B cell (primary cell): Measurements from ENCODE around the gene PPP2R2D. TPM values are rescaled to one million over a fixed set of nuclear protein-coding genes. Genes with fewer than 3 reads are reported as not detected.

Experiments used
- ATAC-seq: fragments of 200-7000 bp; cut with Tn5 transposase; one replicate; pipeline ENCODE4 v1.10.0; 2021; ENCODE audit warnings: low read depth, mild to moderate bottlenecking, moderate number of reproducible peaks, moderate library complexity
- CTCF ChIA-PET: fragments of 350-600 bp; sonication (Branson Sonifier 250); formaldehyde crosslinking; loops from one replicate; lab custom pipeline; 2021; ENCODE audit warnings: antibody characterized with exemption, inconsistent platforms; lab: Charles Lee
- POLR2A ChIA-PET: fragments of 350-600 bp; sonication (Branson Sonifier 250); formaldehyde crosslinking; loops from one replicate; lab custom pipeline; 2021; ENCODE audit warnings: antibody characterized with exemption; lab: Charles Lee
- DNase-seq: peaks from one replicate; pipeline ENCODE4 v3.0.0; 2013
- H2AFZ ChIP-seq: 2 replicates; pipeline ENCODE4 v1.6.1; 2012; ENCODE audit warnings: mild to moderate bottlenecking, low read depth, low read length; ENCODE audit not compliant: insufficient read depth, poor library complexity, severe bottlenecking
- H3K27ac ChIP-seq, 2 donors: 1 replicate in 1 of 2; 2 replicates in 1 of 2; pipeline ENCODE4 v1.5.1; 2012 to 2013; ENCODE audit warnings: low read length in 2 of 2, mild to moderate bottlenecking in 2 of 2, moderate library complexity in 1 of 2
- H3K27me3 ChIP-seq, 4 experiments: fragments of 200-600 bp in 1 of 4; sonication (generic) in 1 of 4; replicated peaks in 1 of 4; 1 replicate in 2 of 4; 2 replicates in 2 of 4; pipeline versions ENCODE4 v1.6.1 to v1.7.0; 2013 to 2016; ENCODE audit warnings: low read length in 3 of 4, mild to moderate bottlenecking in 2 of 4, mixed read lengths in 1 of 4, moderate library complexity in 1 of 4; ENCODE audit not compliant: insufficient read depth in 4 of 4, control insufficient read depth in 3 of 4; ENCODE audit errors: control extremely low read depth in 1 of 4
- H3K36me3 ChIP-seq, 2 experiments: replicated peaks in 1 of 2; 1 replicate in 1 of 2; 2 replicates in 1 of 2; pipeline versions ENCODE4 v1.6.1 to v1.7.1; 2013; ENCODE audit warnings: low read length in 1 of 2; ENCODE audit not compliant: insufficient read depth in 2 of 2, control insufficient read depth in 1 of 2; ENCODE audit errors: control extremely low read depth in 1 of 2, extremely low read depth in 1 of 2
- H3K4me1 ChIP-seq, 2 donors: fragments of 200-600 bp in 1 of 2; sonication (generic) in 1 of 2; 1 replicate in 1 of 2; 2 replicates in 1 of 2; pipeline versions ENCODE4 v1.5.1 to v1.6.1; 2013 to 2017; ENCODE audit warnings: low read length in 2 of 2; ENCODE audit not compliant: control insufficient read depth in 2 of 2, insufficient read depth in 2 of 2
- H3K4me2 ChIP-seq: replicated peaks from 2 replicates; pipeline ENCODE3; 2012; ENCODE audit warnings: mild to moderate bottlenecking, low read depth, low read length; ENCODE audit not compliant: poor library complexity, severe bottlenecking
- H3K4me3 ChIP-seq, 5 experiments: fragments of 200-600 bp in 1 of 5; sonication (generic) in 1 of 5; 1 replicate in 3 of 5; 2 replicates in 2 of 5; pipeline versions ENCODE4 v1.5.1 to v1.7.0; 2011 to 2016; ENCODE audit warnings: low read length in 4 of 5, mild to moderate bottlenecking in 4 of 5, low read depth in 2 of 5, control low read depth in 1 of 5, moderate library complexity in 1 of 5; ENCODE audit not compliant: insufficient read depth in 1 of 5; ENCODE audit errors: control extremely low read depth in 1 of 5, extremely low read depth in 1 of 5
- H3K79me2 ChIP-seq: fragments of 200-600 bp; sonication (generic); one replicate; pipeline ENCODE4 v1.6.0; 2016; ENCODE audit warnings: low read length; ENCODE audit not compliant: control insufficient read depth, insufficient read depth
- H3K9ac ChIP-seq: fragments of 200-600 bp; sonication (generic); 2 replicates; pipeline ENCODE4 v1.6.1; 2017; ENCODE audit warnings: mild to moderate bottlenecking, low read length, moderate library complexity
- H3K9me3 ChIP-seq, 3 donors: one replicate each; pipeline versions ENCODE4 v1.6.1 to v1.7.1; 2013; ENCODE audit warnings: low read length in 2 of 3; ENCODE audit not compliant: control insufficient read depth in 2 of 3, insufficient read depth in 1 of 3; ENCODE audit errors: control extremely low read depth in 1 of 3
- H4K20me1 ChIP-seq: 2 replicates; pipeline ENCODE4 v1.6.0; 2012; ENCODE audit warnings: mild to moderate bottlenecking, low read length; ENCODE audit not compliant: insufficient read depth, control insufficient read depth, poor library complexity, severe bottlenecking
- H3K27ac Mint-ChIP-seq: one replicate; pipeline ENCODE4 v1.8.0; 2021; ENCODE audit warnings: mixed read lengths
- H3K27me3 Mint-ChIP-seq: one replicate; pipeline ENCODE4 v1.8.0; 2021; ENCODE audit warnings: mixed read lengths
- H3K4me1 Mint-ChIP-seq: one replicate; pipeline ENCODE4 v1.8.0; 2021; ENCODE audit warnings: mixed read lengths
- H3K4me3 Mint-ChIP-seq: one replicate; pipeline ENCODE4 v1.8.0; 2021; ENCODE audit warnings: mixed read lengths
- H3K9me3 Mint-ChIP-seq: one replicate; pipeline ENCODE4 v1.8.0; 2022; ENCODE audit warnings: mixed read lengths; ENCODE audit not compliant: insufficient read depth
- CTCF ChIP-seq: fragments of 200-600 bp; IDR thresholded peaks from one replicate; pipeline ENCODE4 v1.8.0; 2022; ENCODE audit warnings: antibody characterized with exemption, mild to moderate bottlenecking
- EZH2 ChIP-seq: IDR thresholded peaks from 2 replicates; pipeline ENCODE4 v1.6.1; 2012; ENCODE audit warnings: borderline replicate concordance, low read depth, mild to moderate bottlenecking, moderate library complexity, low read length; ENCODE audit not compliant: insufficient read depth, poor library complexity, severe bottlenecking
- WGBS: methylation state at CpG from one replicate; pipeline ENCODE4 v1.1.5; 2013; ENCODE audit warnings: missing lambda C conversion rate; ENCODE audit not compliant: insufficient coverage; 5-methylcytosine and 5-hydroxymethylcytosine counted together
- intact Hi-C: fragments of 100-400 bp; cut with micrococcal nuclease; formaldehyde crosslinking; loops from one replicate; pipeline ENCODE4 v1.10.0; 2022
- polyA plus RNA-seq: library from polyadenylated mRNA; depleted of rRNA; stranded (reverse); fragments of >200 nt; gene quantifications from 2 replicates; pipeline ENCODE4 v1.2.3, GENCODE V29; 2012
- total RNA-seq, 2 donors: library from RNA; stranded (reverse); fragments of 120-200 nt in 1 of 2; gene quantifications; 1 replicate in 1 of 2; 2 replicates in 1 of 2; pipeline versions ENCODE4 v1.2.3 to v1.2.4, GENCODE V29; 2013 to 2022

PPP2R2D gene
- total and polyA plus RNA-seq, 2 donors (not counting 1 experiment from before 2014, with no cell fraction given) = 25.8 to 45.6 TPM

DNA sequence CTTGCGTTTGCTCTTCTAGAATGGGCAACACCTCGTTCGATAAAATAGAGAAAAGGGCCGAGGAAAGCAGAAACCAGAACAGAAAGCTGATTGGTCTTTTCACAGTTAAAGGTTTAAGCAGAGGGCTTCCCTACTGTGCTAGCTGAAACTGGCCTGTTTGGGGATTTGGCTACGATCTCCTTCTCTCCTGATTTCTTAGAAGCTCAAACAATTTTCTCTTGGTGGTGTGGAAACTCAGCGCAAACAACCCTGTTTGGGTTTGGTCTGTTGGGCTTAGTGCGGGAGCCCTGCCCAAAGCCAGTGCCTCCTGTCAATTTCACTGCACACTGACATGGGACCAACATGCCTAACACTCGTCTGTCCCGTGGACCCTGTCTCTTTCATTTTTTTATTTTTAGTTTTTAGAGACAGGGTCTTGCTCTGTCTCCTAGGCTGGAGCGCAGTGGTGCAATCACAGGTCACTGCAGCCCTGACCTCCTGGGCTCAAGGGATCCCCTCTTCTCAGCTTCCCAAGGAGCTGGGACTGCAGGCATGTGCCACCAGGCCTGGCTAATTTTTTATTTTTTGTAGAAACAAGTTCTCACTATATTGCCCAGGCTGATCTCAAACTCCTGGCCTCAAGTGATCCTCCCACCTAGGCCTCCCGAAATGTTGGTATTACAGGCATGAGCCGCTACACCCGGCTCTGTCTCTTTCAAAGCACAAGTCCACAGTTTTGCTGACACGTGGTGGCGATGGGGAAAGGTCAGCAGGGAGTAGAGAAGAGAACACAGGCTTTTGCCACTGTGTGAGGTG lies 97.4 kb downstream of the PPP2R2D start:
- Mint-ChIP-seq H3K27me3 (peaks cover 9% of the 10 kb centered on the region), H3K4me1 (no peaks in the 10 kb centered on the region), H3K9me3 (no peaks in the 10 kb centered on the region), H3K27ac (no peak overlapping the region), H3K4me3 (no peak overlapping the region)
- ChIA-PET CTCF (no interaction called here), POLR2A (no interaction called here)
- Histone ChIP-seq H4K20me1 (no peaks in the 10 kb centered on the region), H3K9ac (no peak overlapping the region), H3K36me3 (no peaks in the 10 kb centered on the region), H3K4me2 (no peak overlapping the region), H3K4me1 (peaks cover 0 to 2% of the 10 kb centered on the region in 2 donors), H3K9me3 (no peaks in the 10 kb centered on the region), H2AFZ (no peak overlapping the region), H3K27ac (no peak overlapping the region), H3K4me3 (no peak overlapping the region), H3K79me2 (no peaks in the 10 kb centered on the region), H3K27me3 (no peaks in the 10 kb centered on the region)
- intact Hi-C loops = no loop called here
- ATAC-seq (no peak), DNase-seq (no peak)
- WGBS = 89% methylated on average over 13 of the region's 15 CpGs
- no peak for TF ChIP-seq EZH2
- TF ChIP-seq CTCF = no peak

- no peaks in the 10 kb centered on the region for H3K4me1 Mint-ChIP-seq
- Histone ChIP-seq H2AFZ (no peak overlapping the region), H3K9ac (no peak overlapping the region), H3K4me3 (no peak overlapping the region), H3K36me3 (no peaks in the 10 kb centered on the region), H3K9me3 (no peaks in the 10 kb centered on the region), H3K4me2 (no peak overlapping the region), H4K20me1 (no peaks in the 10 kb centered on the region), H3K27ac (no peak overlapping the region), H3K79me2 (no peaks in the 10 kb centered on the region), H3K4me1 (no peaks in the 10 kb centered on the region), H3K27me3 (no peaks in the 10 kb centered on the region)
- no peak for TF ChIP-seq EZH2
- no peak for TF ChIP-seq CTCF
- no peak for ATAC-seq
- no peak for DNase-seq
- POLR2A ChIA-PET = no interaction called here
- H3K4me3 Mint-ChIP-seq = no peak overlapping the region
- H3K27me3 Mint-ChIP-seq = peaks cover 6% of the 10 kb centered on the region
- 93% methylated on average over 18 of the region's 18 CpGs for WGBS
- CTCF ChIA-PET = interaction anchor here (1.1 kb wide), 1 partner anchor 24 kb away, joined by 3 read pairs; no protein-coding TSS in a partner anchor
- H3K9me3 Mint-ChIP-seq = no peaks in the 10 kb centered on the region
- intact Hi-C loops = no loop called here
- no peak overlapping the region for H3K27ac Mint-ChIP-seq
These were observed 98.3 kb downstream of the PPP2R2D start for GRCh38 chr10:131998845-131999681.
